HUES64 (cell line): ENCODE results near the gene RNASE8. TPM values are rescaled to one million over a fixed set of nuclear protein-coding genes. Genes with fewer than 3 reads are reported as not detected.
"Not testable (repeated sequence)": the region's sequence is repeated elsewhere in the genome, so short reads cannot be mapped to it uniquely, and the experiment has no call there.

Experiments
- H3K27ac ChIP-seq: 2 replicates; pipeline ENCODE4 v1.7.0; 2013; ENCODE audit warnings: low read depth, low read length, inconsistent platforms
- H3K27me3 ChIP-seq: 2 replicates; pipeline ENCODE4 v1.6.1; 2013; ENCODE audit warnings: mild to moderate bottlenecking, low read length; ENCODE audit not compliant: insufficient read depth
- H3K36me3 ChIP-seq: 2 replicates; pipeline ENCODE4 v1.6.1; 2013; ENCODE audit warnings: mild to moderate bottlenecking, low read length; ENCODE audit not compliant: insufficient read depth
- H3K4me1 ChIP-seq: 2 replicates; pipeline ENCODE4 v1.6.1; 2013; ENCODE audit warnings: mild to moderate bottlenecking, low read length, moderate library complexity; ENCODE audit not compliant: insufficient read depth
- H3K4me3 ChIP-seq: 2 replicates; pipeline ENCODE4 v1.5.1; 2013; ENCODE audit warnings: mild to moderate bottlenecking, low read length, moderate library complexity
- H3K9ac ChIP-seq: 2 replicates; pipeline ENCODE4 v1.6.1; 2013; ENCODE audit warnings: mild to moderate bottlenecking, low read depth, low read length
- H3K9me3 ChIP-seq: 2 replicates; pipeline ENCODE4 v1.6.1; 2013; ENCODE audit warnings: low read depth, low read length; ENCODE audit not compliant: insufficient read depth
- WGBS: fragments of 150-250, 120-280 bp; methylation state at CpG from one replicate; pipeline ENCODE4 v1.1.7; 2013; ENCODE audit warnings: missing lambda C conversion rate; 5-methylcytosine and 5-hydroxymethylcytosine counted together
- polyA plus RNA-seq, 2 experiments: library from polyadenylated mRNA; stranded (reverse); fragments of 50-300 nt; gene quantifications; one replicate each; pipeline ENCODE4 v1.2.3, GENCODE V29; 2013

The RNASE8 gene
- polyA plus RNA-seq (2013, experiment 1 of 2), result not detected
- polyA plus RNA-seq (2013, experiment 2 of 2), result not detected

GRCh38 chr14:21057803-21058675 lies at the start of gene RNASE8:
Gene RNASE8, plus strand, starts transcription at chr14:21057822. Its CDS starts 71 bp downstream, at chr14:21057893.
- Histone ChIP-seq H3K4me3 (no peak within 1 kb of the TSS), H3K36me3 (no peaks in the 10 kb centered on the region), H3K27me3 (no peaks in the 10 kb centered on the region), H3K9me3 (no peaks in the 10 kb centered on the region), H3K9ac (no peak within 1 kb of the TSS), H3K27ac (no peak within 1 kb of the TSS), H3K4me1 (peaks cover 3% of the 10 kb centered on the region; the same call in 1 of the 2 replicates)
- 88% methylated on average over 8 of the region's 8 CpGs for WGBS

GRCh38 chr14:21009721-21010120 lies 47.9 kb upstream of the RNASE8 start:
- not testable (repeated sequence) for H3K36me3 ChIP-seq, H3K27ac ChIP-seq, H3K4me3 ChIP-seq, H3K9me3 ChIP-seq, H3K4me1 ChIP-seq, H3K9ac ChIP-seq, H3K27me3 ChIP-seq
- WGBS, result 83% methylated on average over 1 of the region's 3 CpGs

GRCh38 chr14:21011136-21011535 lies 46.5 kb upstream of the RNASE8 start:
- no peaks in the 10 kb centered on the region for H3K9me3 ChIP-seq
- peaks cover 9% of the 10 kb centered on the region for H3K4me1 ChIP-seq
- no peak overlapping the region for H3K27ac ChIP-seq
- no peak overlapping the region for H3K4me3 ChIP-seq
- no peak overlapping the region for H3K9ac ChIP-seq
- H3K36me3 ChIP-seq, result no peaks in the 10 kb centered on the region
- 71% methylated on average over 1 of the region's 1 CpG for WGBS
- H3K27me3 ChIP-seq, result 0 out of 2 replicates have a peak, but pooled peaks cover 3% of the 10 kb centered on the region

GRCh38 chr14:21014761-21015190 lies 42.8 kb upstream of the RNASE8 start:
- H3K9ac ChIP-seq, result no peak overlapping the region
- no peaks in the 10 kb centered on the region; the same call in 1 of the 2 replicates for H3K36me3 ChIP-seq
- no peaks in the 10 kb centered on the region for H3K9me3 ChIP-seq
- peaks cover 4% of the 10 kb centered on the region; the same call in 1 of the 2 replicates for H3K4me1 ChIP-seq
- H3K27me3 ChIP-seq, result 0 out of 2 replicates have a peak, but pooled peaks cover 3% of the 10 kb centered on the region
- 2% methylated on average over 4 of the region's 4 CpGs for WGBS
- H3K4me3 ChIP-seq, result no peak overlapping the region
- H3K27ac ChIP-seq, result no peak overlapping the region

- no peak overlapping the region for H3K9ac ChIP-seq
- 0 out of 2 replicates have a peak, but pooled peaks cover 3% of the 10 kb centered on the region for H3K27me3 ChIP-seq
- peaks cover 4% of the 10 kb centered on the region; the same call in 1 of the 2 replicates for H3K4me1 ChIP-seq
- H3K27ac ChIP-seq, result no peak overlapping the region
- no peak overlapping the region for H3K4me3 ChIP-seq
- no peaks in the 10 kb centered on the region; the same call in 1 of the 2 replicates for H3K36me3 ChIP-seq
- 86% methylated on average over 6 of the region's 6 CpGs for WGBS
- H3K9me3 ChIP-seq, result no peaks in the 10 kb centered on the region
These were observed 42.3 kb upstream of the RNASE8 start for GRCh38 chr14:21015312-21015711.

GRCh38 chr14:21016413-21017190 lies 41.0 kb upstream of the RNASE8 start:
- peaks cover 4% of the 10 kb centered on the region; the same call in 1 of the 2 replicates for H3K4me1 ChIP-seq
- no peaks in the 10 kb centered on the region; the same call in 1 of the 2 replicates for H3K36me3 ChIP-seq
- 87% methylated on average over 9 of the region's 9 CpGs for WGBS
- H3K9me3 ChIP-seq, result no peaks in the 10 kb centered on the region
- H3K9ac ChIP-seq, result no peak overlapping the region
- H3K4me3 ChIP-seq, result no peak overlapping the region
- no peak overlapping the region for H3K27ac ChIP-seq
- 0 out of 2 replicates have a peak, but pooled peaks cover 3% of the 10 kb centered on the region for H3K27me3 ChIP-seq

GRCh38 chr14:21017528-21018245 lies 39.9 kb upstream of the RNASE8 start:
- Histone ChIP-seq H3K9me3 (no peaks in the 10 kb centered on the region), H3K36me3 (no peaks in the 10 kb centered on the region; the same call in 1 of the 2 replicates)
- WGBS, result 88% methylated on average over 28 of the region's 28 CpGs

GRCh38 chr14:21018286-21018685 lies 39.3 kb upstream of the RNASE8 start:
- no peak overlapping the region for H3K9ac ChIP-seq
- no peak overlapping the region for H3K4me3 ChIP-seq
- H3K4me1 ChIP-seq, result peaks cover 9% of the 10 kb centered on the region; the same call in 1 of the 2 replicates
- H3K36me3 ChIP-seq, result no peaks in the 10 kb centered on the region; the same call in 1 of the 2 replicates
- WGBS, result 84% methylated on average over 7 of the region's 7 CpGs
- no peak overlapping the region for H3K27ac ChIP-seq
- H3K9me3 ChIP-seq, result no peaks in the 10 kb centered on the region
- peaks cover 14% of the 10 kb centered on the region for H3K27me3 ChIP-seq

More at GRCh38 chr14:21017528-21018245, 39.9 kb upstream of the RNASE8 start:
- peaks cover 10% of the 10 kb centered on the region for H3K27me3 ChIP-seq
- no peak overlapping the region for H3K9ac ChIP-seq
- H3K4me1 ChIP-seq, result peaks cover 4% of the 10 kb centered on the region; the same call in 1 of the 2 replicates
- no peak overlapping the region for H3K4me3 ChIP-seq
- H3K27ac ChIP-seq, result no peak overlapping the region

GRCh38 chr14:21018781-21019180 lies 38.8 kb upstream of the RNASE8 start:
- Histone ChIP-seq H3K36me3 (no peaks in the 10 kb centered on the region; the same call in 1 of the 2 replicates), H3K9ac (no peak overlapping the region), H3K4me3 (no peak overlapping the region), H3K27ac (no peak overlapping the region), H3K4me1 (peaks cover 14% of the 10 kb centered on the region; the same call in 1 of the 2 replicates), H3K9me3 (no peaks in the 10 kb centered on the region), H3K27me3 (peaks cover 19% of the 10 kb centered on the region)
- 100% methylated on average over 3 of the region's 3 CpGs for WGBS

- peaks cover 25% of the 10 kb centered on the region for H3K27me3 ChIP-seq
- no peaks in the 10 kb centered on the region; the same call in 1 of the 2 replicates for H3K36me3 ChIP-seq
- no peak overlapping the region for H3K4me3 ChIP-seq
- WGBS, result 81% methylated on average over 1 of the region's 1 CpG
- H3K9me3 ChIP-seq, result no peaks in the 10 kb centered on the region
- no peak overlapping the region for H3K9ac ChIP-seq
- H3K27ac ChIP-seq, result no peak overlapping the region
- H3K4me1 ChIP-seq, result peaks cover 14% of the 10 kb centered on the region; the same call in 1 of the 2 replicates
These were observed 38.3 kb upstream of the RNASE8 start for GRCh38 chr14:21019366-21019765.
